Ovary (tissue), 9 donors: ENCODE data around the gene TSPAN1. TPM values are rescaled to one million over a fixed set of nuclear protein-coding genes. Genes with fewer than 3 reads are reported as not detected.

Source experiments
- DNase-seq, 5 donors: peaks; one replicate each; pipeline ENCODE4 v3.0.0-alpha.2; 2019 to 2020
- H3K27ac ChIP-seq, 2 donors: fragments of 200-600 bp; one replicate each; pipeline versions ENCODE4 v1.5.1 to v1.8.0; 2019 to 2022
- H3K27me3 ChIP-seq: fragments of 200-600 bp; one replicate; pipeline ENCODE4 v1.8.0; 2022
- H3K36me3 ChIP-seq: fragments of 200-600 bp; sonication (generic); one replicate; pipeline ENCODE4 v1.5.1; 2019
- H3K4me1 ChIP-seq: one replicate; pipeline ENCODE4 v1.8.1; 2013; ENCODE audit warnings: mild to moderate bottlenecking, moderate library complexity; ENCODE audit not compliant: insufficient read depth
- H3K4me3 ChIP-seq: fragments of 200-600 bp; sonication (generic); one replicate; pipeline ENCODE4 v1.5.1; 2017
- H3K9me3 ChIP-seq, 2 donors: fragments of 200-600 bp in 1 of 2; sonication (generic) in 1 of 2; one replicate each; pipeline versions ENCODE4 v1.5.1 to v1.8.1; 2013 to 2019; ENCODE audit warnings: mild to moderate bottlenecking in 1 of 2, moderate library complexity in 1 of 2
- EP300 ChIP-seq: sonication (generic); formaldehyde crosslinking; IDR thresholded peaks from one replicate; pipeline ENCODE4 v1.6.1; 2017; ENCODE audit warnings: antibody characterized with exemption
- POLR2A ChIP-seq: fragments of 450-650 bp; IDR thresholded peaks from one replicate; pipeline ENCODE4 v1.6.1; 2017; ENCODE audit warnings: antibody characterized with exemption, mild to moderate bottlenecking, moderate library complexity
- WGBS, 3 donors: extraction: QIAGEN DNeasy Blood & Tissue Kit in 1 of 3; methylation state at CpG; one replicate each; pipeline versions ENCODE4 v1.1.5 to v1.1.7; 2013 to 2017; 5-methylcytosine and 5-hydroxymethylcytosine counted together
- intact Hi-C, 4 donors: fragments of 100-400 bp; cut with DNase I; formaldehyde crosslinking; loops; one replicate each; pipeline versions ENCODE4 v1.11.0 to v1.15.1; 2022 to 2023
- polyA plus RNA-seq, 2 donors: library from polyadenylated mRNA; stranded (reverse); fragments of 200-250 nt in 1 of 2; fragments of 350-450 nt in 1 of 2; fragmentation: Illumina TruSeq in 1 of 2; extraction: RNeasy Lipid Tissue Mini Kit (QIAGEN cat#74804) in 1 of 2; gene quantifications; one replicate each; pipeline ENCODE4 v1.2.3, GENCODE V29; 2013 to 2014
- total RNA-seq, 7 donors: library from RNA; depleted of rRNA in 2 of 7; stranded (reverse); fragments of >200 nt in 2 of 7; fragmentation: NEBNext Ultra II Directional in 3 of 7; extraction: Animal tissue kit (Norgen Biotek cat#: 25700) in 3 of 7; gene quantifications; one replicate each; pipeline versions ENCODE4 v1.1.0 to v1.2.4, GENCODE V29; 2016 to 2023
- TF ChIP-seq, protein P1 (sequence below), 3 donors: fragments of 450-650 bp in 2 of 3; fragments of 200-600 bp in 1 of 3; IDR thresholded peaks; one replicate each; pipeline versions ENCODE4 v1.5.1 to v1.8.0; 2016 to 2022; ENCODE audit warnings: antibody characterized with exemption in 3 of 3, mild to moderate bottlenecking in 1 of 3
- donor health status: DM: no; HTN: no; CAD: no; lungs with moderate emphysema.
- donor health status: DM: no; HTN: no; CAD: no.
- donor health status: Bipolar disorder and iron deficiency.
- donor health status: DM: yes; HTN: yes; CAD: no.
- donor health status: DM: no; HTN: no; CAD: no.
- donor health status: DM: yes; HTN: yes; CAD: no.

TSPAN1 gene
- total and polyA plus RNA-seq, 9 donors, result 0.18 to 26.9 (median 2.8) TPM

GRCh38 chr1:46168477-46168876 is 6.4 kb upstream of the TSPAN1 start:
- Histone ChIP-seq H3K27ac (no peak overlapping the region), H3K4me1 (no peaks in the 10 kb centered on the region), H3K27me3 (no peaks in the 10 kb centered on the region), H3K36me3 (no peaks in the 10 kb centered on the region), H3K9me3 (no peaks in the 10 kb centered on the region), H3K4me3 (no peak overlapping the region)
- intact Hi-C loops, result no loop called here
- WGBS, 3 donors, result 67 to 93% (median 70%) methylated on average over 1 of the region's 1 CpG
- TF ChIP-seq POLR2A (no peak), EP300 (no peak)
- TF ChIP-seq, protein P1, sequence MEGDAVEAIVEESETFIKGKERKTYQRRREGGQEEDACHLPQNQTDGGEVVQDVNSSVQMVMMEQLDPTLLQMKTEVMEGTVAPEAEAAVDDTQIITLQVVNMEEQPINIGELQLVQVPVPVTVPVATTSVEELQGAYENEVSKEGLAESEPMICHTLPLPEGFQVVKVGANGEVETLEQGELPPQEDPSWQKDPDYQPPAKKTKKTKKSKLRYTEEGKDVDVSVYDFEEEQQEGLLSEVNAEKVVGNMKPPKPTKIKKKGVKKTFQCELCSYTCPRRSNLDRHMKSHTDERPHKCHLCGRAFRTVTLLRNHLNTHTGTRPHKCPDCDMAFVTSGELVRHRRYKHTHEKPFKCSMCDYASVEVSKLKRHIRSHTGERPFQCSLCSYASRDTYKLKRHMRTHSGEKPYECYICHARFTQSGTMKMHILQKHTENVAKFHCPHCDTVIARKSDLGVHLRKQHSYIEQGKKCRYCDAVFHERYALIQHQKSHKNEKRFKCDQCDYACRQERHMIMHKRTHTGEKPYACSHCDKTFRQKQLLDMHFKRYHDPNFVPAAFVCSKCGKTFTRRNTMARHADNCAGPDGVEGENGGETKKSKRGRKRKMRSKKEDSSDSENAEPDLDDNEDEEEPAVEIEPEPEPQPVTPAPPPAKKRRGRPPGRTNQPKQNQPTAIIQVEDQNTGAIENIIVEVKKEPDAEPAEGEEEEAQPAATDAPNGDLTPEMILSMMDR (IDR thresholded peaks at IDR 0.05), result no peak
- no peak for DNase-seq

DNA sequence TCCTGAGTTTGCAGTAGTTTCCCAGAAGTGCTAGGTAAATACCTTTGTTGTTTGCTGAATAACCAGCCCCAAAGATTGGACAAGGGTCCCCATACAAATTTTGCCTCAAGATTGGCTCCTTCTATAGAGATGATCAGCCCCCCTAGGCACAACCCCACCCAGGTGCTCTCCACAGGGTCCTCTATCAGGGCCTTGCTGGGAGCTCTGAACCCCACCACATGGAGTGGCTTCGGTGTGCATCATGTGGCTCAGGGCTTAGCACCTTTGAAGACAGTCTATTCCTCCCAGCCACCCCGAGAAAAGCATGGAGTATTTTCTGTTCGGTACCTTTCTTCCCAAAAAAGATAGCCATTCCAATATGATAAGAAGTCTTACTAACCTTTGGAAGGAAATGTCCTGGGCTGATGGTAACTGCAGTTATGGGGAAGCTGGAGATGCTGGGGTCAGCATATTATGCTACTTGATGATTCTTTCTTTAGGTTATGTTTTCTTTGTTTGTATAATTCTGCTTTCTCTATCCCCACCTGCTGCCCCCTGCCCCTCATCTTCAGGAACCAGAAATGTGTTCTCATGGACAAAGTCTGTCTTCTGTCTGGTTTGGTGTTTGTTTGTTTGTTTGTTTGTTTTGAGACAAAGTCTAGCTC is 5.0 kb upstream of the TSPAN1 start:
- Histone ChIP-seq H3K27me3 (no peaks in the 10 kb centered on the region), H3K4me3 (no peak overlapping the region), H3K27ac (no peak overlapping the region), H3K9me3 (no peaks in the 10 kb centered on the region), H3K4me1 (no peaks in the 10 kb centered on the region), H3K36me3 (no peaks in the 10 kb centered on the region)
- intact Hi-C loops, result no loop called here
- no peak for DNase-seq
- TF ChIP-seq POLR2A, result no peak
- no peak for TF ChIP-seq EP300
- TF ChIP-seq, protein P1 (IDR thresholded peaks at IDR 0.05), result no peak
- WGBS, 3 donors, result 87 to 90% (median 90%) methylated on average over 3 of the region's 3 CpGs

DNA sequence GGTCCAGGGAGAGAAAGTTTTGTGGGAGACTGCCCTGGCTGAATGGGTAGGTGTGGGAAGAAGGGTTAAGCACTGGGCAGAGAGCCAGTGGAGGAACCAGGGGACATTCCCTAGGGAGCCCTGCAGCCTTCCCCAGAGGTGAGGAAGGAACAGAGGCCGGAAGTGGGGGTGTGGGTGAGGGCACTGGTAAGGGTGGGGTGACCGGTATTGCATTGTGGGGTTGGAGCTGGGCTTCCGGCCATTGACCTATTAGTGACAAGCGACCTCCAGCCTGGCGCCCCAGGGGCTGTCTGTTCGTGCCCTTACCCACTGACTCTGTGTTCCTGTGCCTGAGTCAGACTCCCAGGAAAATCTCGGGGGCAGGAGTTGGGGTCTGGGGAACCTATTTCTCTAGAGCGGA is 3.5 kb upstream of the TSPAN1 start:
- no peak for DNase-seq
- no peak overlapping the region for H3K27ac ChIP-seq
- intact Hi-C loops, result no loop called here

GRCh38 chr1:46171871-46172270 is 3.0 kb upstream of the TSPAN1 start:
- Histone ChIP-seq H3K27me3 (no peaks in the 10 kb centered on the region), H3K4me3 (no peak overlapping the region), H3K4me1 (no peaks in the 10 kb centered on the region), H3K9me3 (no peaks in the 10 kb centered on the region), H3K27ac (no peak overlapping the region), H3K36me3 (no peaks in the 10 kb centered on the region)
- no peak for TF ChIP-seq EP300
- TF ChIP-seq, protein P1 (IDR thresholded peaks at IDR 0.05), result no peak
- no peak for TF ChIP-seq POLR2A
- no peak for DNase-seq
- WGBS, 3 donors, result 34 to 51% (median 40%) methylated on average over 6 of the region's 6 CpGs
- intact Hi-C loops, result no loop called here

More for the DNA sequence above, 3.5 kb upstream of the TSPAN1 start:
- no peaks in the 10 kb centered on the region for H3K9me3 ChIP-seq
- no peak for TF ChIP-seq POLR2A
- TF ChIP-seq, protein P1 (IDR thresholded peaks at IDR 0.05), result no peak
- TF ChIP-seq EP300, result no peak
- H3K4me1 ChIP-seq, result no peaks in the 10 kb centered on the region
- H3K27me3 ChIP-seq, result no peaks in the 10 kb centered on the region
- H3K36me3 ChIP-seq, result no peaks in the 10 kb centered on the region
- WGBS, 3 donors, result 81 to 88% (median 83%) methylated on average over 8 of the region's 8 CpGs
- H3K4me3 ChIP-seq, result no peak overlapping the region
